Retina (tissue), 1 donor: Measurements from ENCODE around the gene URGCP.

Experiments used
- DNase-seq: peaks from one replicate; pipeline ENCODE4 v3.0.0-alpha.2; 2016

The URGCP gene

GRCh38 chr7:43906331-43907010 lies at the start of gene URGCP:
Gene URGCP, minus strand, starts transcription at chr7:43906596. Its CDS starts 21 bp downstream, at chr7:43906575.
- peak; percentile 47 for DNase-seq

- no peak for DNase-seq
These were observed 49.6 kb upstream of the URGCP start for GRCh38 chr7:43956027-43956426.

- DNase-seq = peak; percentile 34
These were observed 48.3 kb upstream of the URGCP start for GRCh38 chr7:43954524-43955228.

GRCh38 chr7:43953071-43953470 lies 46.7 kb upstream of the URGCP start:
- DNase-seq = no peak

- DNase-seq = no peak
These were observed 45.6 kb upstream of the URGCP start for GRCh38 chr7:43952028-43952427.

GRCh38 chr7:43944286-43944685 lies 37.9 kb upstream of the URGCP start:
- DNase-seq = no peak

GRCh38 chr7:43943417-43944187 lies 37.2 kb upstream of the URGCP start:
- DNase-seq = no peak

- DNase-seq = no peak
These were observed 36.6 kb upstream of the URGCP start for GRCh38 chr7:43942997-43943396.

GRCh38 chr7:43942250-43942649 lies 35.9 kb upstream of the URGCP start:
- DNase-seq = no peak

- DNase-seq = no peak
These were observed 32.6 kb upstream of the URGCP start for GRCh38 chr7:43938892-43939482.

GRCh38 chr7:43937444-43937843 lies 31.0 kb upstream of the URGCP start:
- no peak for DNase-seq

- DNase-seq = no peak
These were observed 27.6 kb upstream of the URGCP start for GRCh38 chr7:43933902-43934560.

- DNase-seq = no peak
These were observed 24.9 kb upstream of the URGCP start for GRCh38 chr7:43931346-43931745.

GRCh38 chr7:43929529-43930457 lies 23.4 kb upstream of the URGCP start:
- DNase-seq = no peak

- no peak for DNase-seq
These were observed 21.4 kb upstream of the URGCP start for GRCh38 chr7:43927810-43928209.

GRCh38 chr7:43926798-43927123 lies 20.4 kb upstream of the URGCP start:
- no peak for DNase-seq

GRCh38 chr7:43925984-43926797 lies 19.8 kb upstream of the URGCP start, which contains the start of gene UBE2D4:
Gene UBE2D4, plus strand, starts transcription at chr7:43926436. Its CDS starts 97 bp downstream, at chr7:43926533.
- peak; percentile 95 for DNase-seq

- DNase-seq = no peak
These were observed 16.3 kb upstream of the URGCP start for GRCh38 chr7:43922726-43923125.

GRCh38 chr7:43921423-43921822 lies 15.0 kb upstream of the URGCP start:
- DNase-seq = no peak

- no peak for DNase-seq
These were observed 9.5 kb upstream of the URGCP start for GRCh38 chr7:43915907-43916306.

- DNase-seq = no peak
These were observed 8.4 kb upstream of the URGCP start for GRCh38 chr7:43914795-43915194.
